HEK293 (cell line): ENCODE data around the gene TSPAN1.

ENCODE experiments used
- AEBP2 ChIP-seq: fragments of 450-650 bp; formaldehyde crosslinking; IDR thresholded peaks from 2 replicates; pipeline ENCODE4 v1.5.1; 2016; ENCODE audit warnings: missing biosample characterization, missing genetic modification characterization, borderline replicate concordance
- HOXD13 ChIP-seq: sonication (generic); formaldehyde crosslinking; IDR thresholded peaks from 2 replicates; pipeline ENCODE4 v1.8.0; 2022; ENCODE audit warnings: missing genetic modification reagents, borderline replicate concordance
- INSM2 ChIP-seq: fragments of 450-650 bp; formaldehyde crosslinking; IDR thresholded peaks from 2 replicates; pipeline ENCODE4 v1.5.1; 2016; ENCODE audit warnings: missing biosample characterization, missing genetic modification characterization
- KLF17 ChIP-seq: fragments of 450-650 bp; formaldehyde crosslinking; IDR thresholded peaks from 2 replicates; pipeline ENCODE4 v1.5.1; 2016; ENCODE audit warnings: missing biosample characterization, missing genetic modification characterization
- OVOL3 ChIP-seq: fragments of 450-650 bp; formaldehyde crosslinking; IDR thresholded peaks from 2 replicates; pipeline ENCODE4 v1.5.1; 2016; ENCODE audit warnings: missing biosample characterization, missing genetic modification characterization
- SCRT1 ChIP-seq: fragments of 450-650 bp; formaldehyde crosslinking; IDR thresholded peaks from 2 replicates; pipeline ENCODE4 v1.5.1; 2016; ENCODE audit warnings: missing biosample characterization, missing genetic modification characterization, borderline replicate concordance
- SP2 ChIP-seq: fragments of 450-650 bp; formaldehyde crosslinking; IDR thresholded peaks from 2 replicates; pipeline ENCODE4 v1.5.1; 2016; ENCODE audit warnings: missing biosample characterization, missing genetic modification characterization
- ZBTB11 ChIP-seq: fragments of 450-650 bp; formaldehyde crosslinking; conservative IDR thresholded peaks from 2 replicates; pipeline ENCODE4 v1.5.1; 2016; ENCODE audit warnings: low read depth, missing biosample characterization, missing genetic modification characterization
- ZBTB17 ChIP-seq: fragments of 450-650 bp; formaldehyde crosslinking; IDR thresholded peaks from 2 replicates; pipeline ENCODE4 v1.5.1; 2016; ENCODE audit warnings: missing biosample characterization, missing genetic modification characterization
- ZBTB8A ChIP-seq: fragments of 450-650 bp; formaldehyde crosslinking; IDR thresholded peaks from 2 replicates; pipeline ENCODE4 v1.5.1; 2016; ENCODE audit warnings: missing biosample characterization, missing genetic modification characterization
- ZEB2 ChIP-seq: fragments of 450-650 bp; formaldehyde crosslinking; IDR thresholded peaks from 2 replicates; pipeline ENCODE4 v1.5.1; 2016; ENCODE audit warnings: missing biosample characterization, missing genetic modification characterization
- ZNF211 ChIP-seq: fragments of 450-650 bp; formaldehyde crosslinking; IDR thresholded peaks from 2 replicates; pipeline ENCODE4 v1.5.1; 2016; ENCODE audit warnings: low read depth, missing biosample characterization, missing genetic modification characterization
- ZNF362 ChIP-seq: fragments of 450-650 bp; formaldehyde crosslinking; IDR thresholded peaks from 2 replicates; pipeline ENCODE4 v1.5.1; 2016; ENCODE audit warnings: missing biosample characterization, missing genetic modification characterization
- ZNF37A ChIP-seq: fragments of 450-650 bp; IDR thresholded peaks from 2 replicates; pipeline ENCODE4 v1.5.1; 2018; ENCODE audit warnings: missing biosample characterization, missing genetic modification characterization
- ZNF426 ChIP-seq: fragments of 450-650 bp; formaldehyde crosslinking; IDR thresholded peaks from 2 replicates; pipeline ENCODE4 v1.5.1; 2017; ENCODE audit warnings: missing biosample characterization, missing genetic modification characterization, mild to moderate bottlenecking, inconsistent platforms, moderate library complexity
- ZNF433 ChIP-seq: fragments of 450-650 bp; formaldehyde crosslinking; IDR thresholded peaks from 2 replicates; pipeline ENCODE4 v1.5.1; 2016; ENCODE audit warnings: missing biosample characterization, missing genetic modification characterization, low read depth
- ZNF501 ChIP-seq: fragments of 450-650 bp; formaldehyde crosslinking; IDR thresholded peaks from 2 replicates; pipeline ENCODE4 v1.5.1; 2016; ENCODE audit warnings: missing biosample characterization, missing genetic modification characterization
- ZNF549 ChIP-seq: fragments of 450-650 bp; IDR thresholded peaks from 2 replicates; pipeline ENCODE4 v1.5.1; 2018; ENCODE audit warnings: missing biosample characterization, missing genetic modification characterization, mild to moderate bottlenecking, inconsistent platforms, moderate library complexity
- ZNF585B ChIP-seq: fragments of 450-650 bp; formaldehyde crosslinking; IDR thresholded peaks from 2 replicates; pipeline ENCODE4 v1.5.1; 2016; ENCODE audit warnings: missing biosample characterization, missing genetic modification characterization
- ZNF664 ChIP-seq: fragments of 450-650 bp; formaldehyde crosslinking; IDR thresholded peaks from 2 replicates; pipeline ENCODE4 v1.5.1; 2016; ENCODE audit warnings: missing biosample characterization, missing genetic modification characterization
- TF ChIP-seq, protein P1 (sequence below): fragments of 450-650 bp; formaldehyde crosslinking; IDR thresholded peaks from 2 replicates; pipeline ENCODE4 v1.5.1; 2016; ENCODE audit warnings: missing biosample characterization, missing genetic modification characterization, low read depth
- TF ChIP-seq, protein P2 (sequence below): fragments of 450-650 bp; formaldehyde crosslinking; conservative IDR thresholded peaks from 2 replicates; pipeline ENCODE4 v1.5.1; 2016; ENCODE audit warnings: low read depth, missing biosample characterization, missing genetic modification characterization
- TF ChIP-seq, protein P3 (sequence below): fragments of 450-650 bp; IDR thresholded peaks from 2 replicates; pipeline ENCODE4 v1.5.1; 2018; ENCODE audit warnings: missing biosample characterization, missing genetic modification characterization

TSPAN1 gene

DNA sequence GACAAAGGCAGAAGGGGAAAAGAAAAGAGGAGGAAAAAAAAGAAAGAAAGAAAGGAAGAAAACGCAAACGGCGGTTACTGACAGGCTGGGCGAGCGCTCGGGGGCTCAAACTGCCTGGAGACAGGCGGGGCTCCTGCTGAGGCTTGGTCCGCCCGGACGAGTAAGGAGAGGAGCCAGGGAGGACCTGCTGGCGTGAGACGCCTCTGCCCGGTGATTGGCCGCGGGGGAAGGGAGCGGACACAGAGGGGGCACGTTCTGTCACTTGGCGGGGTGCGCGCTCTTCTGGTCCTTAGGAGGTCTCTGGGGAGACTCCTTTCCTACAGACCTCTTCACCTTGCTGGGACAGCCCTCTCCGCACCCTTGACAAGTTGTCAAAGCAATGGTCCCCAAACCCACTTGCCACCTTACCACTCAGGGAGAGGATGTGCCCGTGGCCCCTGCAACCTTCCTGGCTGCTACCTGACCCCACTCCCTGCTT is 41.7 kb upstream of the TSPAN1 start (continued):
- TF ChIP-seq ZBTB11 (tag by site-specific recombination) (peak; percentile 92), INSM2 (peak; percentile 57; the same call in 1 of the 2 replicates), ZBTB17 (tag by site-specific recombination) (0 out of 2 replicates have a peak, but pooled peaks have one; percentile 5), ZBTB8A (tag by site-specific recombination) (no peak), AEBP2 (tag by site-specific recombination) (no peak), ZNF37A (tag by site-specific recombination) (no peak), ZNF549 (tag by site-specific recombination) (no peak), ZNF501 (tag by site-specific recombination) (no peak), ZEB2 (tag by site-specific recombination) (no peak), ZNF362 (tag by site-specific recombination) (peak; percentile 99), KLF17 (tag by site-specific recombination) (peak; percentile 57; the same call in 1 of the 2 replicates), ZNF664 (no peak), HOXD13 (CRISPR knock-in tag) (no peak), SP2 (tag by site-specific recombination) (peak; percentile 55), ZNF433 (no peak), OVOL3 (tag by site-specific recombination) (no peak), ZNF426 (no peak), SCRT1 (tag by site-specific recombination) (no peak), ZNF211 (no peak), ZNF585B (tag by site-specific recombination) (no peak)
- TF ChIP-seq, protein P1, sequence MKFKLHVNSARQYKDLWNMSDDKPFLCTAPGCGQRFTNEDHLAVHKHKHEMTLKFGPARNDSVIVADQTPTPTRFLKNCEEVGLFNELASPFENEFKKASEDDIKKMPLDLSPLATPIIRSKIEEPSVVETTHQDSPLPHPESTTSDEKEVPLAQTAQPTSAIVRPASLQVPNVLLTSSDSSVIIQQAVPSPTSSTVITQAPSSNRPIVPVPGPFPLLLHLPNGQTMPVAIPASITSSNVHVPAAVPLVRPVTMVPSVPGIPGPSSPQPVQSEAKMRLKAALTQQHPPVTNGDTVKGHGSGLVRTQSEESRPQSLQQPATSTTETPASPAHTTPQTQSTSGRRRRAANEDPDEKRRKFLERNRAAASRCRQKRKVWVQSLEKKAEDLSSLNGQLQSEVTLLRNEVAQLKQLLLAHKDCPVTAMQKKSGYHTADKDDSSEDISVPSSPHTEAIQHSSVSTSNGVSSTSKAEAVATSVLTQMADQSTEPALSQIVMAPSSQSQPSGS (tag by site-specific recombination): no peak
- TF ChIP-seq, protein P2, sequence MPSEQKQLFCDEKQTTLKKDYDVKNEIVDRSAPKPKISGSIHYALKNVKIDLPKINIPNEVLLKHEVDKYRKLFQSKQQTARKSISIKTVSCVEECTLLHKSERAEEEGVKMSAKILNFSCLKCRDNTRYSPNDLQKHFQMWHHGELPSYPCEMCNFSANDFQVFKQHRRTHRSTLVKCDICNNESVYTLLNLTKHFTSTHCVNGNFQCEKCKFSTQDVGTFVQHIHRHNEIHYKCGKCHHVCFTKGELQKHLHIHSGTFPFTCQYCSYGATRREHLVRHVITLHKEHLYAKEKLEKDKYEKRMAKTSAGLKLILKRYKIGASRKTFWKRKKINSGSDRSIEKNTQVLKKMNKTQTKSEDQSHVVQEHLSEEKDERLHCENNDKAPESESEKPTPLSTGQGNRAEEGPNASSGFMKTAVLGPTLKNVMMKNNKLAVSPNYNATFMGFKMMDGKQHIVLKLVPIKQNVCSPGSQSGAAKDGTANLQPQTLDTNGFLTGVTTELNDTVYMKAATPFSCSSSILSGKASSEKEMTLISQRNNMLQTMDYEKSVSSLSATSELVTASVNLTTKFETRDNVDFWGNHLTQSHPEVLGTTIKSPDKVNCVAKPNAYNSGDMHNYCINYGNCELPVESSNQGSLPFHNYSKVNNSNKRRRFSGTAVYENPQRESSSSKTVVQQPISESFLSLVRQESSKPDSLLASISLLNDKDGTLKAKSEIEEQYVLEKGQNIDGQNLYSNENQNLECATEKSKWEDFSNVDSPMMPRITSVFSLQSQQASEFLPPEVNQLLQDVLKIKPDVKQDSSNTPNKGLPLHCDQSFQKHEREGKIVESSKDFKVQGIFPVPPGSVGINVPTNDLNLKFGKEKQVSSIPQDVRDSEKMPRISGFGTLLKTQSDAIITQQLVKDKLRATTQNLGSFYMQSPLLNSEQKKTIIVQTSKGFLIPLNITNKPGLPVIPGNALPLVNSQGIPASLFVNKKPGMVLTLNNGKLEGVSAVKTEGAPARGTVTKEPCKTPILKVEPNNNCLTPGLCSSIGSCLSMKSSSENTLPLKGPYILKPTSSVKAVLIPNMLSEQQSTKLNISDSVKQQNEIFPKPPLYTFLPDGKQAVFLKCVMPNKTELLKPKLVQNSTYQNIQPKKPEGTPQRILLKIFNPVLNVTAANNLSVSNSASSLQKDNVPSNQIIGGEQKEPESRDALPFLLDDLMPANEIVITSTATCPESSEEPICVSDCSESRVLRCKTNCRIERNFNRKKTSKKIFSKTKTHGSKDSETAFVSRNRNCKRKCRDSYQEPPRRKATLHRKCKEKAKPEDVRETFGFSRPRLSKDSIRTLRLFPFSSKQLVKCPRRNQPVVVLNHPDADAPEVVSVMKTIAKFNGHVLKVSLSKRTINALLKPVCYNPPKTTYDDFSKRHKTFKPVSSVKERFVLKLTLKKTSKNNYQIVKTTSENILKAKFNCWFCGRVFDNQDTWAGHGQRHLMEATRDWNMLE: no peak
- TF ChIP-seq, protein P3, sequence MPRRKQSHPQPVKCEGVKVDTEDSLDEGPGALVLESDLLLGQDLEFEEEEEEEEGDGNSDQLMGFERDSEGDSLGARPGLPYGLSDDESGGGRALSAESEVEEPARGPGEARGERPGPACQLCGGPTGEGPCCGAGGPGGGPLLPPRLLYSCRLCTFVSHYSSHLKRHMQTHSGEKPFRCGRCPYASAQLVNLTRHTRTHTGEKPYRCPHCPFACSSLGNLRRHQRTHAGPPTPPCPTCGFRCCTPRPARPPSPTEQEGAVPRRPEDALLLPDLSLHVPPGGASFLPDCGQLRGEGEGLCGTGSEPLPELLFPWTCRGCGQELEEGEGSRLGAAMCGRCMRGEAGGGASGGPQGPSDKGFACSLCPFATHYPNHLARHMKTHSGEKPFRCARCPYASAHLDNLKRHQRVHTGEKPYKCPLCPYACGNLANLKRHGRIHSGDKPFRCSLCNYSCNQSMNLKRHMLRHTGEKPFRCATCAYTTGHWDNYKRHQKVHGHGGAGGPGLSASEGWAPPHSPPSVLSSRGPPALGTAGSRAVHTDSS (tag by site-specific recombination): no peak
